NCI-H460 (cell line): ENCODE data around the gene PADI4. TPM values are rescaled to one million over a fixed set of nuclear protein-coding genes. Genes with fewer than 3 reads are reported as not detected.

Source experiments
- DNase-seq: peaks from one replicate; pipeline ENCODE4 v3.0.0-alpha.2; 2016; ENCODE audit warnings: low read depth; ENCODE audit errors: extremely low read depth
- total RNA-seq: library from RNA; depleted of rRNA; stranded (reverse); fragments of >200 nt; shearing (Covaris generic); gene quantifications from 2 replicates; pipeline ENCODE4 v1.2.3, GENCODE V29; 2014

Gene PADI4
- total RNA-seq, 1 experiment from 2014 or later: not detected

DNA sequence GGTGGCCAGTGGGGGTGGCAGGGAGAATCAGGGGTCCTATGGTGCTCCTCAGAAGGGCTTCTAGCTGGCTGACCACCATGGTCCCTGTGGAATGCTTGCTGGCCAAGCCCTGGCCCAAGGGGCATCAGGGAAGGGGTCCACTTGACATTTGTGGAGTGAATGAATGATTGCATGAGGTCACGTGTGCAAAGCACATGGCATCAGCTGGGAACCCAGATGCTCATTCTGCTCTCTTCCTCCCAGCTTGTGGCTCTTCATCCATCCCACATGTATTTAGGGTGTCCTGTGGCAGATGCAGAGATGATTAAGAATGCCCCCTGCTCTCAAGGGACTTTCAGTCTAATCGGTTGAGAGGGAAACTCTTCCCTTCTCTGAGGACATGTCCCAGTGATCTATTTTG, 27.1 kb upstream of the PADI4 start:
- DNase-seq: no peak

GRCh38 chr1:17281775-17282181, 26.2 kb upstream of the PADI4 start:
- DNase-seq: no peak

DNA sequence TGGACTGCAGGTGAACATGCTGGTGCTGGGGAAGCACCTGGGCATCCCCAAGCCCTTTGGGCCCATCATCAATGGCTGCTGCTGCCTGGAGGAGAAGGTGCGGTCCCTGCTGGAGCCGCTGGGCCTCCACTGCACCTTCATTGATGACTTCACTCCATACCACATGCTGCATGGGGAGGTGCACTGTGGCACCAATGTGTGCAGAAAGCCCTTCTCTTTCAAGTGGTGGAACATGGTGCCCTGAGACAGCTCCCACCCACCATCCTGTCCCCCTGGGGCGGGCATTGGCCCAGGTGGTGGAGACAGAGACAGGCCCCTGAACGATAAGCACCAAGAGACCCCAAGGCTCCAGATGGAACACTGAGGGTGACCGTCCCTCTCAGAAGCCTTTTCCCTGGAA, 25.2 kb upstream of the PADI4 start:
- no peak for DNase-seq

DNA sequence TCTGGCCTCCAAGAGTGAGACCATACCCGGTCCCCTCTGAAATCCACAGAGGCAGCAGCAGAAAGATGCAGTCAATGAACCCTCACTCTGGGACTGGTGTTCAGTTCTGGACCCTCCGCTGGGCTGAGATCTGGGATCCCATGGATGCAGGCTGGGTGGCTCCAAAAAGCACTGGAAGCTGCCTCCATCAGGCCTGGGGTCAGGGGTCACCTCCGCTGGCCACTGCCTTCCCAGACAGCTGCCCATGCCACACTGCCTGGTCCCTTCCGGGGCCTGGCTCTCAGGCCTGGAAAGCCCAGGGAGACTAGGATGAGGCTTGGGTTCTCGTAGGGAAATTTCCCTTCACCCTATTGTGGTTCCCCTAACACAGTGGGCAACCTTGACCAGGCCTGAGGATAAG, 21.4 kb upstream of the PADI4 start:
- DNase-seq: no peak

GRCh38 chr1:17287130-17287776, 20.7 kb upstream of the PADI4 start:
- no peak for DNase-seq

GRCh38 chr1:17289721-17290120, 18.3 kb upstream of the PADI4 start:
- no peak for DNase-seq

DNA sequence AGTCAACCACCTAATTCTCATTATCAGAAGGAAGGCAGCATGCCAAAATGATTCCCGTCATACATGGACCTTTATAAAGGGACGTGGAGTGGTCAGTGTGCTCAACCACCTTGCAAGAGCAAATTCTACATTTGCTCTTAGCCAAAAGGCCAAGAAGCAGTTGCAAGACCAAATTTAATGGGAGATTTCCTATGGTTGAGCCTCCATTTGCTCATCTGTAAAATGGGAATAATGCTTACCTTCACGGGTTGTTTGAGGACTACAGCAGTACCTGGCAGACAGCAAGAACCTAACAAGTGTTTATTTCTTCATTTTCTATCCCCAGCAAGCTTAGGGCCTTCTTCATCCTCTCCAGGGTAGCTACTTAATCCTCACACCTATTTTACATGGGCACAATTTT, 17.4 kb upstream of the PADI4 start:
- no peak for DNase-seq

DNA sequence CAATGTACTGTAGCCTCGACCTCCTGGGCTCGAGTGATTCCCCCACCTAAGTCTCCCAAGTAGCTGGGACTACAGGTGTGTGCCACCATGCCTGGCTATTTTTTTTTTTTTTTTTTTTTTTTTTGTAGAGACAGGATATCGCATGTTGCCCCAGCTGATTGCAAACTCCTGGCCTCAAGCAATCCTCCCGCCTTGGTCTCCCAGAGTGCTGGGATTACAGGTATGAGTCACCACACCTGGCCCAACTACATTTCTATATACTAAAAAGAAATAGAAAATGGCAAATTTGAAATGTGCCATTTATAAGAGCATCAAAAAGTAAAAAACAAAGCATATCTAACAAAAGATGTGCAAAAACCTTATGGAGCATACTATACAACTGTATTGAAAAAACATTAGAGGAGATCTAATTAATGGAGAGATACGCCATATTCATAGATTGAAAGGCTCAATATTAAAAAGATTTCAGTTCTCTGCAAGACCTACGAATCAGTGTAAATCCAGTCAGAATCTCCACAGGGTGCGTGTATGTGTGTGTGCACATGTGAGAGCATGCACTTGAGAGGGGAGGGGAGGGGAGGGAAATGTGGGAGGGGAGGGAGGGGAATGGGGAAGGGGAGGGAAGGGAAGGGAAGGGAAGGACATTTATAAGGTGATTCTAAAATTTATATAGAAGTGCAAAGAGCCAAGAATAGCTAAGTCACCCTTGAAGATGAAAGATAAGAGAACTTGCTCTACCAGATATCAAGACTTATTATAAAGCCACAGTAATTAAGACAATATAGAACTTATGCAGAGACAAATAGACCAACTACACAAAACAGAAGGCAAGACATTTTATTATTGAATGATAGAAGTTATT, 15.5 kb upstream of the PADI4 start:
- no peak for DNase-seq

DNA sequence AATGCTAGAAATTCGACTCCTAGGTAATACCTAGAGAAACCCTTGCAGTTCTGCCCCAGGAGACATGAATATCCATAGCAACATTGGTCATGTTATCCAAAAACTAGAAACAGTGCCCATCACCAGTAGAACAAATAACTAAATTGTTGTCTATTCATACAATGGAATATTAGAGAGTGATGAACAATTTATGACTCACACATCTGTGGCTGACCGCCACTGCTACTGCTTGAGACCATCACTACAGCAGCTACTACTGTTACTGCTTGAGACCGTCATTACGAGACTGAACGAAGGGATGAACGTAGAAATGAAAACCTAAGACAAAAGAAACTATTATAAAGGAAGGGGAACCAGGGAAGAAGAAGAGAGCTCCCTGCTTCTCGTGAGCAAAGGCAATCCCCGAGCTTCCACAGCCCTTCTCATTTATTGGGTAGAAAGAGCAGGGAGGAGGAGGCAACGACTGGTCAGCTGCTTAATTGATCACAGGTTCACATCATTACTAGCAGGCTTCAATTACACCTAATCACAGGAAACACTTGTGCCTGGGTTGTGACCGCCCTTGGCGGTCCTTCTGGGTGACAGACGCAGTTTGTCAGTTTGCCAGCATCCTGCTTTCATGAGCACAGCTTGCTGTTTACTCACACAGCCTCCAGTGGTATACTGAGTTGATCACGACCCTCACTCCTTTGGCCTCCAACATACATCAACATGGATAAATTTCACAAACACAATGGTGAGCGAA, 14.1 kb upstream of the PADI4 start:
- DNase-seq: no peak

- no peak for DNase-seq
Observed at GRCh38 chr1:17295292-17295691, 12.7 kb upstream of the PADI4 start.

DNA sequence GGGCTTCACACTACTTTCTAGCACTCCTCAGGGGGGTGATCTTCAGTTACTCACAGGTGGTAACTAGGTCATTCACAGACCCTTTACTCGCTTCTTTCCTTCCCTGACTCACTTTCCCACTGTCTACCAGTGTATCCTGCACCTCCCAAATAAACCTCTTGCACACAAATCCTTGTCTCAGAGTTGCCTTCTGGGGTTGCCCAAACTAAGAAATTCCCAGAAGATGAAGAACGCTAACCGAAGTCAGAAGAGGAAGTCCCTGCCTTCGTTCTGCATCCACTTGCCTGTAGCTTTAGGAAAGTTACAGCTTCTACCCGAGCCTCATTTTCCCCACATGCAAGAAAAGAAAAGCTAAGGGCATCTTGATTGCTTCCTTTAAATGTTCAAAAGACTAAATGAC, 11.9 kb upstream of the PADI4 start:
- no peak for DNase-seq

DNA sequence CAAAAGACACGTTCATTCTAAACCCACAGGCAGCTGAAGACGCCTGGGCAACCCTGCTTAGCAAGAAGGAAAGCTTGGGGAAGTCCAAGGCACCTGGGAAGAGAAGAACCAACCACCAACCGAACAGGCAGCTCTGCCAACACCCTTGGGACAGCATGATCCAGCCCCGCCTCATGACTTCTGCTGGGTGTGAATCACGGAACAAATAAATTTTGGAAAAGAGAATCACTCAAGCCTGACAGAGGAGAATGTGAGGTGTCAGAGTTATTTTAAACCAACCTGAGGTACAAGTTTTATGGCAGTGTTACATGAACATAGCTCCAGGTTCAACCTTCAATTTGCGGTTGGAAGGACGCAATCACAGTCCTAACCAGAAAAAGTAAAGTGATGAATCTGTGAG, 10.0 kb upstream of the PADI4 start:
- no peak for DNase-seq

- DNase-seq: no peak
Observed at GRCh38 chr1:17301767-17302166, 6.2 kb upstream of the PADI4 start.

GRCh38 chr1:17304151-17304825, 3.7 kb upstream of the PADI4 start:
- DNase-seq: no peak

DNA sequence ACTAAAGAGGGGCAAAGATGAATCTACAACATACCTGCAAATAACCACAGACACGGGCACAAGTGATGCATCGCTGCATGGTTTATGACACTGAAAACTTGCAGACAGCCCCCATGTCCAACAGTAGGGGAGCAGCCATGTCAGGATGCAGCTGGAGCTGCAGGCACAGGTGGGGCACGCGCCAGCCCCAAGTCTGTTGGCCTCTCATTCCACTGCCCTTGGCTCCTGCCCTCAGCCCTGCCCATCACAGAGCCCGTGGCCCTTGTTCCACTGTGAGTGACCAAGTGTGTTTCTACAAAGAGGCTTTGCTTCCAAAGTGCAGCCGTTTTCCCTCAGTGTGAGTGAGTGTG, 3.2 kb upstream of the PADI4 start:
- no peak for DNase-seq

DNA sequence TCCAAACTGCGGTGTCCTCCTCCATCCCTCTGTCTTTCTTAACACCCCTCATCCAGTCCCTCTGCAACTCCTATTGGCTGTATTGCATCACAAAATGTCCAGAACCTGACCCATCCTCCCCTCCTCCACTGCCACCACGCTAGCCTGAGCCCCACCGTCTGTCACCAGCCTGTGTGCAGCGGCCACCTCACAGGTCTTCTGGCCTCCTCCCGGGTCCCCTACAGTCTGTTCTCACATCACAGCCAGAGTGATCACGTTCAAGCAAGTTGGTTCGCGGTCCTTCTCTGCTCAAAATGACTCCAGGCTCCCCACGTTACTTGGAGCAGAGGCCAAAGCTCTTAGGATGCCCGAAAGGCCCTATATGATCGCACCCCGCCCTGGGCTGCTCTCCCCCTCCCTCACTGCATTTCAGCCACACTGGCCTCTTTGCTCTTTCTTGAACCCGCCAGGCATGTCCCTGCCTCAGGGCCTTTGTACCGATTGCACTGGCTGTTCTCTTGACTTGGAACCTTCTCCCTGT, 2.4 kb upstream of the PADI4 start:
- DNase-seq: no peak

- no peak for DNase-seq
Observed at GRCh38 chr1:17306407-17306806, 1.6 kb upstream of the PADI4 start.

DNA sequence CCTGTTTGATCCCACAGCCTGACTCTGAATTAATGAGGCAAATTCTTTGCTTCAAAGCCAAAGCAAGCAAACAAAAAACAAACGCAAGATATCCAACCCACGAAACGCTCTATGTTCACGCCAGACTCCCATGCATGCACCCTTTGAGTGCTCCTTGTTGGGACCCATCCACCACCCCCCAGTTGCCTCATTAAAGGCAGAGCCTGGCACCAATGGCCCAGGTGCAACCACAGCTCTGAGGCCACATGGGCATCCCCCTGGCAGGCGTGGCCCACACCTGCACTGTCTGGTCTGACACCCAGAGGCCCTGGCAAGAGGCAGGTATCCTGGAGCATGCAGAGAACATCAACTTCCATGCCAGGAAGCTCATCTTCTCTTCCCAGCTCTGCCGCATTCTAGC, 1.1 kb upstream of the PADI4 start:
- no peak for DNase-seq

DNA sequence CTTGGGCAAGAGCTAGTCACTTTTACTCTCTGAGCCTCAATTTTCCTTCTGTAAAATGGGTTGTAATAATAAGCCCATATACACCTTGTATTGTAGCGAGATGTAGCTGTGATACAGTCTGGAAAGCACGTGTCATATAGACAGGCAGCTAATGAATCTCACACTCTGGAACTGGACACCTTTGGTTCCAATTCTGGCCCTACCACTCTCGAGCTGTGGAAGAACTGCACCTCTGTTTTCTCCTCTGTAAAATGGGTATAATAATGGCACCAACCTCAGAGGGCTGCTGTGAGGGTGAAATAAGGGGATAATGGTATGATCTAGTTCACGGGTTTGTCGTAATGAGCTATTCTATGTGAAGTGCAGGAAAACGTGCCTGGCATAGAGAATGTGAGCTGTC, 668 bp upstream of the PADI4 start:
- DNase-seq: no peak

DNA sequence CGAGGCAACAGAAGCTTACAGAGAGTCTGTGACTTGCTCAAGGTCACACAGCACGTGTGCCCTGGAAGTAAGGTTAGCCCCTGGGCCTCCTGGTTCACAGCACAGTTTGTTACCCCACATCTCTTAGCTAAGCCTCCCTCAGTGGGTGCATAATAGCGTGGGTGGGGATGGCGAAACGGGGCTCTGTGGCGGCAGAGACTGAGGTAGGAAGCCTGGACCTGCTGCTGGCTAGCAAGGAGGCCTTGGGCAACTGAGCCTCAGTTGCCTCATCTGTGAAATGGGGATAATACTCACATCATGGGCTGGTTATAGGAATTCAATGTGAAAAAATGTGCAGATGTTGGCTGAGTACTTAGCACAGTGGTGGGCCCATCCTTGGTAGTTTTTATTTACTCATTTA, 596 bp downstream of the PADI4 start:
- DNase-seq: no peak
